Karpas-422 (cell line): ENCODE data around the gene NMNAT3. TPM values are rescaled to one million over a fixed set of nuclear protein-coding genes. Genes with fewer than 3 reads are reported as not detected.

Experiments
- DNase-seq: peaks from one replicate; pipeline ENCODE4 v3.0.0-alpha.2; 2015
- H2AFZ ChIP-seq: fragments of 200-600 bp; sonication (generic); 2 replicates; pipeline ENCODE4 v1.6.1; 2014; ENCODE audit warnings: antibody characterized with exemption, low read length, mixed read lengths
- H3K27ac ChIP-seq: fragments of 200-600 bp; sonication (generic); 2 replicates; pipeline ENCODE4 v1.5.1; 2014; ENCODE audit warnings: mild to moderate bottlenecking, low read length, moderate library complexity
- H3K27me3 ChIP-seq: fragments of 200-600 bp; sonication (generic); 2 replicates; pipeline ENCODE4 v1.6.1; 2014; ENCODE audit warnings: low read length, mixed read lengths
- H3K36me3 ChIP-seq: fragments of 200-600 bp; sonication (generic); 2 replicates; pipeline ENCODE4 v1.6.1; 2014; ENCODE audit warnings: low read length, mixed read lengths; ENCODE audit not compliant: insufficient read depth
- H3K4me1 ChIP-seq: fragments of 200-600 bp; sonication (generic); 2 replicates; pipeline ENCODE4 v1.6.1; 2014; ENCODE audit warnings: mild to moderate bottlenecking, low read length, mixed read lengths
- H3K4me2 ChIP-seq: fragments of 200-600 bp; sonication (generic); 2 replicates; pipeline ENCODE4 v1.6.1; 2014; ENCODE audit warnings: low read length, low read depth, mild to moderate bottlenecking; ENCODE audit not compliant: poor library complexity, severe bottlenecking
- H3K4me3 ChIP-seq: fragments of 200-600 bp; sonication (generic); 2 replicates; pipeline ENCODE4 v1.5.1; 2014; ENCODE audit warnings: mild to moderate bottlenecking, antibody characterized with exemption, low read length, mixed read lengths
- H3K79me2 ChIP-seq: fragments of 200-600 bp; sonication (generic); 2 replicates; pipeline ENCODE4 v1.6.1; 2014; ENCODE audit warnings: mild to moderate bottlenecking, low read length, mixed read lengths
- H3K9ac ChIP-seq: fragments of 200-600 bp; sonication (generic); 2 replicates; pipeline ENCODE4 v1.6.0; 2014; ENCODE audit warnings: low read length
- H3K9me2 ChIP-seq: fragments of 200-600 bp; sonication (generic), shearing (Covaris generic); replicated peaks from 2 replicates; pipeline ENCODE4 v1.6.0; 2014; ENCODE audit warnings: mild to moderate bottlenecking, low read length, moderate library complexity; ENCODE audit not compliant: insufficient read depth
- H3K9me3 ChIP-seq: fragments of 300-700, 200-600 bp; sonication (generic); 2 replicates; pipeline ENCODE4 v1.6.1; 2014; ENCODE audit warnings: low read length, mixed read lengths
- H4K20me1 ChIP-seq: fragments of 200-600 bp; sonication (generic); 2 replicates; pipeline ENCODE4 v1.6.1; 2014; ENCODE audit warnings: mild to moderate bottlenecking, antibody characterized with exemption, low read length, low read depth; ENCODE audit not compliant: insufficient read depth
- total RNA-seq: library from RNA; depleted of rRNA; stranded (reverse); fragments of >200 nt; shearing (Covaris generic); gene quantifications from 2 replicates; pipeline ENCODE4 v1.2.3, GENCODE V29; 2014; ENCODE audit warnings: low replicate concordance

Gene NMNAT3
- total RNA-seq, 1 experiment from 2014 or later, result not detected

- Histone ChIP-seq H3K27ac (no peak overlapping the region), H3K79me2 (no peaks in the 10 kb centered on the region), H3K4me1 (no peaks in the 10 kb centered on the region), H3K36me3 (no peaks in the 10 kb centered on the region), H4K20me1 (no peaks in the 10 kb centered on the region), H2AFZ (no peak overlapping the region), H3K9me3 (no peaks in the 10 kb centered on the region), H3K27me3 (no peaks in the 10 kb centered on the region), H3K4me3 (no peak overlapping the region), H3K4me2 (no peak overlapping the region), H3K9ac (no peak overlapping the region), H3K9me2 (no peaks in the 10 kb centered on the region)
- no peak for DNase-seq
Observed at GRCh38 chr3:139528924-139529323, 148.8 kb downstream of the NMNAT3 start.

DNA sequence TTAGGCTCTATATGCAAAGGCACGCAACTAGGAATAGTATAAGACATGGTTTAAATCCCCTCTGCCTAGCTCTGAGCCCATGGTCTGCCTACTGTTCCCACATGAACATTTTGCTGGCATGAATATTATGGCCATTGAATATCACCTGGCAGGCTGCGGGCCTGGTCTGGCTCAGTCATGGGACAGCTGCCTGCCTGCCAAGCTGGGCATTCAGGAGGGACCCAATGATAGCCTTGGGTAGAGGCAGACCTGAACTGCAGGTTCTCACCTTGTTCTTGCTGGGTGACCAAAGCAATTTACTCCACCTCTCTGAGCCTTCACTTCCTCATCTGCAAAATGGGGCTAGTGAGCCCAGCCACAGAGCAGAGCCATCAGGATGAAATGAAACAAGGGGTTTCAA is 149.5 kb downstream of the NMNAT3 start:
- Histone ChIP-seq H3K36me3 (no peaks in the 10 kb centered on the region), H3K4me3 (no peak overlapping the region)
- DNase-seq, result no peak

GRCh38 chr3:139527265-139527664 is 150.5 kb downstream of the NMNAT3 start:
- Histone ChIP-seq H3K36me3 (no peaks in the 10 kb centered on the region), H3K9me2 (no peaks in the 10 kb centered on the region)
- no peak for DNase-seq

More for the DNA sequence above, 149.5 kb downstream of the NMNAT3 start:
- no peaks in the 10 kb centered on the region for H4K20me1 ChIP-seq
- H3K4me2 ChIP-seq, result no peak overlapping the region
- H3K27me3 ChIP-seq, result no peaks in the 10 kb centered on the region
- no peaks in the 10 kb centered on the region for H3K9me3 ChIP-seq
- H3K9me2 ChIP-seq, result no peaks in the 10 kb centered on the region
- H3K4me1 ChIP-seq, result no peaks in the 10 kb centered on the region
- H3K9ac ChIP-seq, result no peak overlapping the region
- no peak overlapping the region for H2AFZ ChIP-seq
- H3K79me2 ChIP-seq, result no peaks in the 10 kb centered on the region
- no peak overlapping the region for H3K27ac ChIP-seq

GRCh38 chr3:139526146-139526545 is 151.6 kb downstream of the NMNAT3 start:
- H3K36me3 ChIP-seq, result no peaks in the 10 kb centered on the region
- no peak overlapping the region for H3K4me3 ChIP-seq
- H3K27ac ChIP-seq, result no peak overlapping the region
- peaks cover 4% of the 10 kb centered on the region for H3K4me1 ChIP-seq
- no peak overlapping the region for H3K4me2 ChIP-seq
- H3K79me2 ChIP-seq, result no peaks in the 10 kb centered on the region
- H3K27me3 ChIP-seq, result no peaks in the 10 kb centered on the region
- no peak for DNase-seq
- H3K9me3 ChIP-seq, result no peaks in the 10 kb centered on the region
- H3K9me2 ChIP-seq, result no peaks in the 10 kb centered on the region
- H3K9ac ChIP-seq, result no peak overlapping the region
- no peak overlapping the region for H2AFZ ChIP-seq
- H4K20me1 ChIP-seq, result no peaks in the 10 kb centered on the region

More at GRCh38 chr3:139527265-139527664, 150.5 kb downstream of the NMNAT3 start:
- no peaks in the 10 kb centered on the region for H3K27me3 ChIP-seq
- H3K79me2 ChIP-seq, result no peaks in the 10 kb centered on the region
- no peaks in the 10 kb centered on the region for H4K20me1 ChIP-seq
- no peak overlapping the region for H3K9ac ChIP-seq
- H3K27ac ChIP-seq, result no peak overlapping the region
- H3K4me3 ChIP-seq, result no peak overlapping the region
- no peaks in the 10 kb centered on the region for H3K9me3 ChIP-seq
- no peak overlapping the region for H2AFZ ChIP-seq
- H3K4me2 ChIP-seq, result no peak overlapping the region
- no peaks in the 10 kb centered on the region for H3K4me1 ChIP-seq

- Histone ChIP-seq H3K9me3 (no peaks in the 10 kb centered on the region), H3K36me3 (no peaks in the 10 kb centered on the region), H4K20me1 (no peaks in the 10 kb centered on the region), H3K27me3 (no peaks in the 10 kb centered on the region), H3K79me2 (no peaks in the 10 kb centered on the region), H3K27ac (no peak overlapping the region), H3K4me1 (peaks cover 8% of the 10 kb centered on the region), H2AFZ (no peak overlapping the region), H3K9ac (no peak overlapping the region), H3K4me2 (no peak overlapping the region), H3K4me3 (no peak overlapping the region), H3K9me2 (no peaks in the 10 kb centered on the region)
- no peak for DNase-seq
Observed at GRCh38 chr3:139524841-139525636, 152.7 kb downstream of the NMNAT3 start.

GRCh38 chr3:139523718-139524117 is 154.1 kb downstream of the NMNAT3 start:
- H4K20me1 ChIP-seq, result no peaks in the 10 kb centered on the region
- no peak for DNase-seq
- H3K9me2 ChIP-seq, result no peaks in the 10 kb centered on the region

DNA sequence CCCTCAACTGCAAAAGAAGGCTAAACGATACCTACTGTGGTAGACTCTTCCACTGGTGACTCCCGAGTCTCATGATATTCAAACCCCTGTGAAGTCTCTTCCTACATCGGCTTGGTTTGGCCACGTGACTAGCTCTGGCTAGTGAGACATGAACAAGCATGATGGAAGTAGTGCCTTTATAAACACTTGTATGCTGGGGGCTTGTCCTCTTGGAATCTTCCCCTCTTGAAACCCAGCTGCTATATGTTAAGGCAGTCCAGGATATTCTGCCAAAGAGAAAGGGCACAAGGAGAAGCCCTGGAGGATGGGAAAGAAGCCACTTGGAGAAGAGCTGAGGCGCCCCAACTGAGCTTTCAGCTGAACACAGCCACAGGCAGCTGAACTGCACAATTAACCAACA is 154.6 kb downstream of the NMNAT3 start:
- H3K4me2 ChIP-seq, result no peak overlapping the region
- no peak overlapping the region for H3K9ac ChIP-seq
- no peaks in the 10 kb centered on the region for H3K9me2 ChIP-seq
- no peak for DNase-seq
- no peak overlapping the region for H3K27ac ChIP-seq
- H3K79me2 ChIP-seq, result no peaks in the 10 kb centered on the region
- no peak overlapping the region for H2AFZ ChIP-seq
- H3K9me3 ChIP-seq, result no peaks in the 10 kb centered on the region
- no peaks in the 10 kb centered on the region for H3K27me3 ChIP-seq
- H4K20me1 ChIP-seq, result no peaks in the 10 kb centered on the region
- no peak overlapping the region for H3K4me3 ChIP-seq
- peaks cover 10% of the 10 kb centered on the region for H3K4me1 ChIP-seq
- H3K36me3 ChIP-seq, result no peaks in the 10 kb centered on the region

More at GRCh38 chr3:139523718-139524117, 154.1 kb downstream of the NMNAT3 start:
- no peak overlapping the region for H3K4me2 ChIP-seq
- H3K9me3 ChIP-seq, result no peaks in the 10 kb centered on the region
- no peak overlapping the region for H3K27ac ChIP-seq
- H3K4me3 ChIP-seq, result no peak overlapping the region
- no peak overlapping the region for H3K9ac ChIP-seq
- H3K4me1 ChIP-seq, result peaks cover 10% of the 10 kb centered on the region
- H3K36me3 ChIP-seq, result no peaks in the 10 kb centered on the region
- H3K27me3 ChIP-seq, result no peaks in the 10 kb centered on the region
- H3K79me2 ChIP-seq, result no peaks in the 10 kb centered on the region
- no peak overlapping the region for H2AFZ ChIP-seq

DNA sequence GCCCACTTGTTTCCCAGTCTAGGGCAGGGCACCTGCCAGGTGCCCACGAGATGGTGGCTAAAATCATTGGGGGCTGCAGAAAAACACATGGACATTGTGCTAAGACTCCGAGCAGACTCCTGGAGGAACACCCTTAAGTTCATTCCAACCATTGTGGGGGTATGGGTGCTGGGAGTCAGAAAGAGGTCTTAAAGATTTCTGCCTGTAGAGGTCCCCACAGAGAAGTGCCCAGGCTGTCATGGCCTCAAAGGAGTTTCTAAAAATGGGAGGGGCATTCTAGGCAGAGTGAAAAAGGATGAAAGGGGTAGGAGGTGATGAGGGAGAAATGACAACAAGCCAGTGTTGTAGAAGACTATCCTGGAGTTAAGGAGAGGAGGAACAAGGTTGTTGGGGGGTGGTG is 155.4 kb downstream of the NMNAT3 start:
- no peak overlapping the region for H3K9ac ChIP-seq
- H3K27ac ChIP-seq, result no peak overlapping the region
- peaks cover 10% of the 10 kb centered on the region for H3K4me1 ChIP-seq
- DNase-seq, result peak; percentile 61
- H3K79me2 ChIP-seq, result no peaks in the 10 kb centered on the region
- no peaks in the 10 kb centered on the region for H3K9me3 ChIP-seq
- H4K20me1 ChIP-seq, result no peaks in the 10 kb centered on the region
- H3K9me2 ChIP-seq, result no peaks in the 10 kb centered on the region
- H3K4me3 ChIP-seq, result no peak overlapping the region
- no peak overlapping the region for H2AFZ ChIP-seq
- H3K27me3 ChIP-seq, result no peaks in the 10 kb centered on the region
- H3K4me2 ChIP-seq, result no peak overlapping the region
- no peaks in the 10 kb centered on the region for H3K36me3 ChIP-seq
